Neural crest cell (in vitro differentiated cells): Measurements from ENCODE around the gene HSPA12B. TPM values are rescaled to one million over a fixed set of nuclear protein-coding genes. Genes with fewer than 3 reads are reported as not detected.

Source experiments
- DNase-seq: peaks from one replicate; pipeline ENCODE4 v3.0.0; 2021; ENCODE audit warnings: low read depth, mixed read lengths, low spot score
- H3K27ac Mint-ChIP-seq: one replicate; pipeline ENCODE4 v1.8.0; 2021; ENCODE audit warnings: mild to moderate bottlenecking, mixed read lengths; ENCODE audit not compliant: unreplicated experiment
- H3K27me3 Mint-ChIP-seq: 2 replicates; pipeline ENCODE4 v1.8.0; 2021; ENCODE audit warnings: low read depth, mild to moderate bottlenecking, mixed read lengths
- H3K36me3 Mint-ChIP-seq: 2 replicates; pipeline ENCODE4 v1.8.0; 2021; ENCODE audit warnings: low read depth, mild to moderate bottlenecking, mixed read lengths
- H3K4me1 Mint-ChIP-seq: 2 replicates; pipeline ENCODE4 v1.8.0; 2021; ENCODE audit warnings: mixed read lengths
- H3K4me3 Mint-ChIP-seq: one replicate; pipeline ENCODE4 v1.8.0; 2021; ENCODE audit warnings: mild to moderate bottlenecking, mixed read lengths
- H3K9me3 Mint-ChIP-seq: 2 replicates; pipeline ENCODE4 v1.8.0; 2021; ENCODE audit warnings: mixed read lengths
- total RNA-seq: library from RNA; stranded (reverse); gene quantifications from 2 replicates; pipeline ENCODE4 v1.2.1, GENCODE V29; 2021
- TF ChIP-seq, protein P1 (sequence below): fragments of 200-600 bp; sonication (generic); conservative IDR thresholded peaks from 2 replicates; pipeline ENCODE4 v1.5.0; 2021; ENCODE audit warnings: antibody characterized with exemption, mild to moderate bottlenecking

The HSPA12B gene
- total RNA-seq, 1 donor from 2014 or later, result 1.1 TPM

DNA sequence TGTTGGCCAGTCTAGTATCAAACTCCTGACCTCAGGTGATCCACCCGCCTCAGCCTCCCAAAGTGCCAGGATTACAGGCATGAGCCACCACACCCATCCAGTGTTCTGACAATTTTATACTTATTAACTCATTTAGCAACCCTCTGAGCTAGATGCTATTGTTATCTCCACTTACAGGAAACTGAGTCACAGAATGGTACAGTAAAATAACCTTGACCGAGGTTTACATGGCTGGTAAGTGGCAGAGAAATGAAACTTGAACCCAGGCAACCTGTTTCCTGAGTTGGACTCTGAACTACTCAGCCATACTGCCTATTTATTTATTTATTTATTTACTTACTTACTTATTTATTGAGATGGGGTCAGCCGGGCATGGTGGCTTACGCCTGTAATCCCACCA, 13.4 kb upstream of the HSPA12B start:
- no peak for DNase-seq
- no peak overlapping the region for H3K4me3 Mint-ChIP-seq
- H3K27me3 Mint-ChIP-seq, result peaks cover 24% of the 10 kb centered on the region
- no peak overlapping the region for H3K27ac Mint-ChIP-seq
- H3K9me3 Mint-ChIP-seq, result no peaks in the 10 kb centered on the region
- TF ChIP-seq, protein P1, sequence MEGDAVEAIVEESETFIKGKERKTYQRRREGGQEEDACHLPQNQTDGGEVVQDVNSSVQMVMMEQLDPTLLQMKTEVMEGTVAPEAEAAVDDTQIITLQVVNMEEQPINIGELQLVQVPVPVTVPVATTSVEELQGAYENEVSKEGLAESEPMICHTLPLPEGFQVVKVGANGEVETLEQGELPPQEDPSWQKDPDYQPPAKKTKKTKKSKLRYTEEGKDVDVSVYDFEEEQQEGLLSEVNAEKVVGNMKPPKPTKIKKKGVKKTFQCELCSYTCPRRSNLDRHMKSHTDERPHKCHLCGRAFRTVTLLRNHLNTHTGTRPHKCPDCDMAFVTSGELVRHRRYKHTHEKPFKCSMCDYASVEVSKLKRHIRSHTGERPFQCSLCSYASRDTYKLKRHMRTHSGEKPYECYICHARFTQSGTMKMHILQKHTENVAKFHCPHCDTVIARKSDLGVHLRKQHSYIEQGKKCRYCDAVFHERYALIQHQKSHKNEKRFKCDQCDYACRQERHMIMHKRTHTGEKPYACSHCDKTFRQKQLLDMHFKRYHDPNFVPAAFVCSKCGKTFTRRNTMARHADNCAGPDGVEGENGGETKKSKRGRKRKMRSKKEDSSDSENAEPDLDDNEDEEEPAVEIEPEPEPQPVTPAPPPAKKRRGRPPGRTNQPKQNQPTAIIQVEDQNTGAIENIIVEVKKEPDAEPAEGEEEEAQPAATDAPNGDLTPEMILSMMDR, result no peak
- no peaks in the 10 kb centered on the region for H3K4me1 Mint-ChIP-seq
- H3K36me3 Mint-ChIP-seq, result no peaks in the 10 kb centered on the region

DNA sequence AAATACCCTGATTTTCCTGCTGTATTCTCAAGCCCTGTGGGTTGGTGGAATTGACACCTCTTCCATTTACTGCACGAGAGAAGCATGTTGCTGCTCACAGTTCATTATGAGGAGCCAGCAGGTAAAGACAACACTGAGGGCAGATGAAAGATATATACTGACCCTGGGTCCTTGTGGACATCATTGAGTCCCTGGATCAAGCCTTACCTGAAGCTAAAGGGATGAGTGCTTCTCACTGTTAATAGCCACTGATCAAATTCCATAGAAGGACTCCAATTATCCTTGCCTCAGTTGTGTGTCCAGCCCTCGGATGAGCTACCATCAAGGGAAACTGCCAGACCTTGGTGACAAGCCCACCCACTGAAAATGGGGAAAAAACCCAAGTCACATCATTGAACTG, 12.4 kb upstream of the HSPA12B start:
- no peak overlapping the region for H3K27ac Mint-ChIP-seq
- no peaks in the 10 kb centered on the region for H3K36me3 Mint-ChIP-seq
- no peaks in the 10 kb centered on the region for H3K4me1 Mint-ChIP-seq
- TF ChIP-seq, protein P1, result no peak
- no peaks in the 10 kb centered on the region for H3K9me3 Mint-ChIP-seq
- peaks cover 28% of the 10 kb centered on the region for H3K27me3 Mint-ChIP-seq
- no peak for DNase-seq
- H3K4me3 Mint-ChIP-seq, result no peak overlapping the region

DNA sequence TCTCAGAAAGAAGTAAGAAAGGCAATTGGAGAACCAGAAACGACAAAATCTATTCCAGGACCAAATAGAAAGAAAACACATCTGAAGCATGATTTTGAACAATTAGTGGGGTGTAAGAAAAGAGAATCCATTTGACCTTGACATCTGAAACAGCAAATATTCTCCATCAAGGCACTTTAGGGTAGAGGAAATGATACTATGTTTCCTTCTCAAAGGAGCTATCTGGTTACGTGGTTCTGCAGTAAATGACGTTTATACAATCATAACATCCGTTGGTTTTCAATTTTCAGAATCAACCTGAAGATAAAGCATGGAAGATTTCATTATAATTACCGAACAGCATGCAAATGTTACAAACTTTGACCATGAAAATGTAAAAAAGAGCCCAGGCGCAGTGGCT, 11.9 kb upstream of the HSPA12B start:
- Mint-ChIP-seq H3K4me1 (no peaks in the 10 kb centered on the region), H3K9me3 (no peaks in the 10 kb centered on the region), H3K27me3 (peaks cover 28% of the 10 kb centered on the region), H3K27ac (no peak overlapping the region), H3K36me3 (no peaks in the 10 kb centered on the region), H3K4me3 (no peak overlapping the region)
- TF ChIP-seq, protein P1, result no peak
- no peak for DNase-seq

DNA sequence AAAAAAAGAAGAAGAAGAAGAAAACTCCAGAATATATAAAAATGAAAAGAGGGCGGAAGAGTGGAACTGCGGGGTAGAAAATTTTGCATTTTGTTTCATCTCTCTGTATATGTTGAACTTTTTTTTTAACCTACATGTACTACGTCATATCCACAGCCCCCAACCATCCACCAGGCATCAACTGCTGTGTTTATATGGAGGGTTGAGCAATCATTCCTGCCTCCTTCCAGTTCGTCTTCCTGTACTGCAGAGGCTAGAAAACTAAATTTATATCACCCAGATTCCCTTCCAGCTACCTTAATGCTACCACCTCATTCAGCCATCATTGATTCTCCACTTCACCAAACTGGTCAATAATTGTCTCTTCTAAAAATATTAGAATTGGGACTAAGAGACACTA, 10.6 kb upstream of the HSPA12B start:
- H3K36me3 Mint-ChIP-seq, result no peaks in the 10 kb centered on the region
- H3K9me3 Mint-ChIP-seq, result no peaks in the 10 kb centered on the region
- no peak for DNase-seq
- TF ChIP-seq, protein P1, result no peak
- H3K27ac Mint-ChIP-seq, result no peak overlapping the region
- peaks cover 36% of the 10 kb centered on the region for H3K27me3 Mint-ChIP-seq
- no peaks in the 10 kb centered on the region for H3K4me1 Mint-ChIP-seq
- no peak overlapping the region for H3K4me3 Mint-ChIP-seq

DNA sequence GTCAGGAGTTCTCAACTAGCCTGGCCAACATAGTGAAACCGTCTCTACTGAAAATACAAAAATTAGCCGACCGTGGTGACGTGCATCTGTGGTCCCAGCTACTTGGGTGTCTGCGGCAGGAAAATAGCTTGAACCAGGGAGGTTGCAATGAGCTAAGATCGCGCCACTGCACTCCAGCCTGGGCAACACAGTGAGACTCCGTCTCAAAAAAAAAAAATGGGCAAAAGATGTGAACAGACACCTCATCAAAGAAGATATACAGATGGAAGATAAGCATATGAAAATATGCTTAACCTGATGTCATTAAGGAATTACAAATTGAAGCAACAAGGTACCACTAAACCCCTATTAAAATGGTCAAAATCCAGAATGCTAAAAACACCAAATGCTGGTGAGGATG, 9.2 kb upstream of the HSPA12B start:
- no peak for DNase-seq
- Mint-ChIP-seq H3K4me3 (no peak overlapping the region), H3K4me1 (peaks cover 9% of the 10 kb centered on the region)

More for the DNA sequence above, 9.2 kb upstream of the HSPA12B start:
- Mint-ChIP-seq H3K27ac (no peak overlapping the region), H3K36me3 (no peaks in the 10 kb centered on the region), H3K9me3 (no peaks in the 10 kb centered on the region), H3K27me3 (peaks cover 50% of the 10 kb centered on the region)
- TF ChIP-seq, protein P1, result no peak
